GM21526 (cell line): ENCODE measurements around the gene SCFD2.

ENCODE experiments used
- ATAC-seq: cut with Tn5 transposase; IDR thresholded peaks from one replicate; pipeline ENCODE4 v1.9.1; 2021; ENCODE audit warnings: moderate library complexity; ENCODE audit not compliant: unreplicated experiment, low FRiP score

The SCFD2 gene

GRCh38 chr4:53023677-53024299 is 342.1 kb downstream of the SCFD2 start:
- ATAC-seq = no peak

- ATAC-seq = no peak
Measured at GRCh38 chr4:53022513-53023100, 343.3 kb downstream of the SCFD2 start.

DNA sequence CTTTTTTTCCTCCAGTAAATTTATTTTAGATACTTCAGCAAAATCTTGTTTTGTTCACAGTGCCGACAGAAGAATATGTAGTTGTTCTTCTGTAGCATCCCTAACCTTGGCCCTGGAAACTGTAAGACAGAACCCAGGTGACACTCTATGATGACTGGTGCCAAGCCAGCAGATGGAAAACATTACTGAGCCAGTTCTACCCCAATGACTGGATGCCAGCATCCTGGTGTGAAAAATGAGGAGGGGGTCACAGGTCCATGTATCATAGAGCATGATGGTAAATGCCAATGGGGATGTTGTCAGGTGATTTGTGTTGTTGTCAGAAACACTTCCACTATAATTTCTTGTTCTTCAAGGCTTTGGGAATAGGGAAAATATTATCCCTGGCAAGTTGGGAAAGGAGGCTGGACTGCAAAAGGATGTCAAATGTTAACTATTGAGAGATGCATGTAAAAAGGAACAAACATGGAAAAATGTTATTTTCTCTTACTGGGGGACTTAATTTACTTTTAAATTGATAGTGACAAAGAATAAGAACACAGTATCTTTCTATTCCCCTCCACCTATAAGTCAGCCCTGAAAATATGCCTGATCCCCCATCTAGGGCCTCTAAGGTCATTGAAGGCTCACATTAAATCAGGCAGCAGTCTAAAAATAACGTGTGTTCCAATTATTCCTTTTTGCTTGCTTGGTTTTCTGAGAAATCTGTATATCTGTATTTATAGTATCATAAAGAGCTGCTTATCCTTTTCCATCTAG is 343.9 kb downstream of the SCFD2 start:
- ATAC-seq = no peak

DNA sequence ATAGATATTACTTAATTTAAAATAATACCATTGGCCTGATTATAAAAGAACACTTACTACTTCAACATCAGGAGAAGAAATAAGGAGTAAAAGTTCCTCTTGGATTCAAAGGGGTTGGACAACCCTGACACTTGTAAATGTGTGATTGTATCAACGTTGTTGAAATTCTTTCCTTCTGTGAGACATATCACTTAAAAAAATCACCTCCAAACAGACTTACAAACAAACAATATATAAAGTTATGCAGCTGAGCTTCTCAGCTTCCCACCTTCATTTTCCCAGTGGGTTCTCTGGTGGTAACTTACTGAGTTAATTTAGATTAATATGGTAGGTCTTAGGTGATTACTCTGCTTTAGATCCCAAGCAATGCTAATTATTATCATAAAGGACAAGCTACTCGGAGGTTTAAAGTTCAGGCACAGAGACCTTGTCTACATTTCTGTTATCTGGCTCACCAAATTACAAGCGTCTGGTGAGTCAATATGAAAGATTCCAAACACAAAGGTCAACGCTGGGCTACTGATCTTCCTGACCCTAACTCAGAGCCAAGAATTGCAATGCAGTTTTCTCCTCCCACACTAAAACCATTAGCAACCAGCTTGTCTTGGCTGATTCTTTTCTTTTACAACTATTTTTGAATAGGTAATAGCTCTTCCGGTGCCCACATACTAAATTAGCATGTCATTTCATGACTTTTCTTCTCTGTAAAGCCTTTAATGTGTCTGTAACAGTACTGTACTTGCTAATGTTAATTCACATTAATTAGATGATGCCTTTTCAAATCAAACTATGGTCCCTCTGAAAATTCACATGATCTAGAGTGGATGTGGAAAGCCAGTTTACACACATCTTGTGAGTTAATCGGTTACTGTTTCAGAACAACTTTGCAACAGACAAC is 346.1 kb downstream of the SCFD2 start:
- no peak for ATAC-seq

- ATAC-seq = no peak
Measured at GRCh38 chr4:53018471-53018870, 347.4 kb downstream of the SCFD2 start.

- ATAC-seq = no peak
Measured at GRCh38 chr4:53016099-53016820, 349.6 kb downstream of the SCFD2 start.

- ATAC-seq = no peak
Measured at GRCh38 chr4:53015681-53016080, 350.2 kb downstream of the SCFD2 start.

DNA sequence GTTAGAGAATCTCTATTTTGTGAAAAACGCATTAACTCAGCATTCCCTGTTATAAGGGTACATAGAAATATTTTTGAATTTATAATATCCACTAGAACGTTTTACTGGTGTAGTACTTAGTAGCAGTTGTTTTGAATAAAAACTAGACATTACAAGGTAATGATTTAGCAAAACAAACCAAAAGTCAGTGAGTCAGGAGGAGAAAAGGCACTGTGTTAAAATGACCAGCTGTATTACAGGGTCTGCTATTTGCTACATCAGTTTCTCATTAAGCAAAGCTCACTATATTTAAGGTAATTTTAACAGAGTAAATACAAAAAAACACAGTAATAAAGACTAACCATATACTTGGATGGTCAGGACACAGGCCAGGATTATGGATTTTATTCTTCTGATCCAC is 351.0 kb downstream of the SCFD2 start:
- no peak for ATAC-seq

GRCh38 chr4:53013873-53014775 is 351.7 kb downstream of the SCFD2 start:
- no peak for ATAC-seq

- ATAC-seq = peak; percentile 72
Measured at GRCh38 chr4:53012738-53013137, 353.1 kb downstream of the SCFD2 start.

- no peak for ATAC-seq
Measured at GRCh38 chr4:53011259-53011905, 354.5 kb downstream of the SCFD2 start.

DNA sequence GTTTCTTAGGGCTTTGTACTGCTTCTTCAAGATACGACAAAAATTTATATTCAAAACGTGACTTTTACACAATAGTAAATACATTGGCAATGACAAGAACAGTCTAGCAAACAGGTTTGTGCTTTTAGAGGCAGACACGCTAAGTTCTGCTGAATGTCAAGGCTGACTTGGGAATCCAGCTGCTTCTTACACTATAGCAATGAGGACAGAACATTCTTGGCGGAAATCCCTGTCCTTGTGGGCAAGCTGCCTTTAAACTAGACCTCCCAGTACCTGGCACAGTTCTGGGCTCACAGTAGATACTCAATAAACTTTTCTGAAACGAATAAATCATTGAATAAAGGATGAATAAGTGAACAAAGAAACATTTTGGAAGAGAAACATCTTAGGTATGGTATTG is 355.5 kb downstream of the SCFD2 start:
- no peak for ATAC-seq

- peak; percentile 65 for ATAC-seq
Measured at GRCh38 chr4:53009824-53010223, 356.0 kb downstream of the SCFD2 start.

DNA sequence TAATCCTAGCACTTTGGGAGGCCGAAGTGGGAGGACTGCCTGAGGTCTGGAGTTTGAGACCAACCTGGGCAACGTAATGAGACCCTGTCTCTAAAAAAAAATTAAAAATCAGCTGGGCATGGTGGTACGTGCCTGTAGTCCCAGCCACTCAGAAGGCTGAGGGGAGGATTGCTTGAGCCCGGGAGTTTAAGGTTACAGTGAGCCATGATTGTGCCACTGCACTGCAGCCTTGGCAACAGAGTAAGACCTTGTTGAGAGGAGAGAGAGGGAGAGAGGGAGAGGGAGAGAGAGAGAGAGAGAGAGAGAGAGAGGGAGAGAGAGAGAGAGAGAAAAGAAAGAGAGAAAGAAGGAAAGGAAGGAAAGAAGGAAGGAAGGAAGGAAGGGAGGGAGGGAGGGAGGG is 358.8 kb downstream of the SCFD2 start:
- ATAC-seq = no peak

DNA sequence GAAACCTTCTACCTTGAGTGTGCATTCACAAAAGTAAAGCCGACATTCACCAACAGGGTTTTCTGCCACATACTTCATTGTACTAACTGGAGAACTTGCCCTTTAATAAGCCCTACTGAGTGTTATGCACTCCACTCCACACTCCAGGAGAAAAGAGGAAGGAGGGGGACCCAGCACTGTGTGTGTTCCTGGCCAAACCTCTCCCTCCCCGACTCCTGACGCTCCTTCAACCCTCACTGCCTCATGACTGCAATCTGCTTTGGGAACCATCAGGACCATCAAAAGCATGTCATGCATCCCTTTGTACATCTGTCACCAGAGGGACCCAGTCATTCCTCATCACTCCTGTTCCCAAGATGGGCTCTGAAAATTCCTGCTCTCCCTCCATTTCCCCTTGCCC is 360.1 kb downstream of the SCFD2 start:
- ATAC-seq = no peak

DNA sequence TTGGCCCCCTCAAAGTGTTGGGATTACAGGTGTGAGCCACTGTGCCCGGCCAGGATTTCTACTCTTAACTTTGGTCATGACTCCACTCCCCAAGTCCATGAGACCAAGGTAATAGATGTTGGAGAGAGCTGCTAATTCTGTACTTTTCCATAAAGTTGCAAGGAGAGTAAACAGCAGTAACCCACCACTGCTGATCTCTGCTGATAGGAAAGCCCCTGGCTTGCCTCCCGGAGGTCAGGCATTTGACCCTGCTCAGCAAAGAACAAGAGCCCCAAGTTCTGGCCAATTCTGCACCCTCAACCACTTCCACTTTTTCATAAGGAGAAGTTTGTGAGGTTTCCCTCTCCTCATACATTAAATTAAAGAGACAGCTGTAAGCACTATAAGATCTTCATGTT is 360.7 kb downstream of the SCFD2 start:
- no peak for ATAC-seq

- no peak for ATAC-seq
Measured at GRCh38 chr4:53004497-53005148, 361.2 kb downstream of the SCFD2 start.

DNA sequence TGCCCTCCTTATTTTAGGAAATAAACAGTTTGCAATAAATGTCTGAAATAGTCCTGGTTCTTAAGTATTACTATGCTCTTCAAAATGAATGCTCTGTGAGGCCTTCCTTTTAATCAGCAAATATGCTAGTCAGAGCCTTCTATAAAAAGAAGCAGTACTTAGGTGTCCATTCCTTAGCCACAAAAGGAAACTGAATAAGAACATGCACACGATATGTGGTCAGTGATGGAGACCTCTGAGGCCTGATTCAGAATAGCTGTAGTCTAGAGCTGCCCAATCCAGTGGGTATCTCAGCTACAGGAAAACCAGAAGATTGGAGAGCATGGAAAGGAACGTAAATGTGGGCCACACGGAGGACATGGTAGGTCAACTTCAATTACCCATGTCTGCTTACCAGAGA is 361.9 kb downstream of the SCFD2 start:
- no peak for ATAC-seq
